Vagina (tissue), 2 donors: ENCODE results near the gene DUSP8.

Experiments
- POLR2A ChIP-seq, 2 donors: fragments of 450-650 bp; IDR thresholded peaks; one replicate each; pipeline ENCODE4 v1.6.1; 2017; ENCODE audit warnings: antibody characterized with exemption in 2 of 2, mild to moderate bottlenecking in 2 of 2, moderate library complexity in 2 of 2
- POLR2AphosphoS5 ChIP-seq, 2 donors: sonication (generic); formaldehyde crosslinking; IDR thresholded peaks; one replicate each; pipeline ENCODE4 v1.9.0; 2017; ENCODE audit warnings: antibody characterized with exemption in 2 of 2, mild to moderate bottlenecking in 2 of 2, low read depth in 1 of 2; ENCODE audit not compliant: insufficient read depth in 1 of 2

GRCh38 chr11:1520209-1520662, 51.8 kb downstream of the DUSP8 start:
- TF ChIP-seq POLR2A (IDR thresholded peaks at IDR 0.05) (no peak), POLR2AphosphoS5 (IDR thresholded peaks at IDR 0.05; ENCODE audit: insufficient read depth in 1 of 2, low read depth in 1 of 2) (no peak)
